PFSK-1 (cell line): ENCODE data around the gene TAC1.

Source experiments
- FOXP2 ChIP-seq: optimal IDR thresholded peaks from 2 replicates; pipeline ENCODE3; 2011; ENCODE audit warnings: borderline replicate concordance, control low read depth, inconsistent platforms; ENCODE audit not compliant: insufficient read depth; ENCODE audit errors: extremely low read length, extremely low read depth
- POLR2AphosphoS5 ChIP-seq: IDR thresholded peaks from 2 replicates; pipeline ENCODE4 v1.6.1; 2012; ENCODE audit warnings: low read depth, mild to moderate bottlenecking, control low read depth, low read length, moderate library complexity
- REST ChIP-seq, 2 experiments: IDR thresholded peaks; 2 replicates each; pipeline versions ENCODE4 v1.6.1 to v1.8.0; 2011 to 2012; ENCODE audit warnings: low read depth in 2 of 2, low read length in 2 of 2, control low read depth in 1 of 2, inconsistent platforms in 1 of 2, mild to moderate bottlenecking in 1 of 2, moderate library complexity in 1 of 2; ENCODE audit not compliant: insufficient read depth in 1 of 2
- SIN3A ChIP-seq: IDR thresholded peaks from 2 replicates; pipeline ENCODE4 v1.6.1; 2012; ENCODE audit warnings: mild to moderate bottlenecking, low read length, moderate library complexity, borderline replicate concordance; ENCODE audit not compliant: insufficient read depth
- TAF1 ChIP-seq: IDR thresholded peaks from 2 replicates; pipeline ENCODE4 v1.6.1; 2012; ENCODE audit warnings: low read length, control low read depth, borderline replicate concordance; ENCODE audit not compliant: insufficient read depth

GRCh38 chr7:97732565-97733275 lies 834 bp downstream of the TAC1 start:
- no peak for TF ChIP-seq SIN3A
- TF ChIP-seq POLR2AphosphoS5, result no peak
- no peak for TF ChIP-seq REST (IDR thresholded peaks at IDR 0.05; ENCODE audit: insufficient read depth in 1 of 2, low read depth in 2 of 2, low read length in 2 of 2)
- no peak for TF ChIP-seq TAF1
- no peak for TF ChIP-seq FOXP2
